Memory B cell (primary cell): ENCODE measurements around the gene GDAP2.
"Not testable (repeated sequence)": the region's sequence is repeated elsewhere in the genome, so short reads cannot be mapped to it uniquely, and the experiment has no call there.

Experiments used
- ATAC-seq: fragments of 150-1000 bp; cut with Tn5 transposase; 2 replicates; pipeline ENCODE4 v1.10.0; 2021; ENCODE audit warnings: low read depth, mild to moderate bottlenecking, moderate library complexity
- DNase-seq, 2 donors: peaks; one replicate each; pipeline ENCODE4 v3.0.0; 2022; ENCODE audit warnings: low spot score in 2 of 2
- H3K27ac Mint-ChIP-seq: one replicate; pipeline ENCODE4 v1.8.0; 2022; ENCODE audit warnings: mild to moderate bottlenecking, moderate library complexity, mixed read lengths
- H3K27me3 Mint-ChIP-seq: one replicate; pipeline ENCODE4 v1.8.0; 2022; ENCODE audit warnings: mixed read lengths
- H3K36me3 Mint-ChIP-seq: one replicate; pipeline ENCODE4 v1.8.0; 2022; ENCODE audit warnings: mild to moderate bottlenecking, mixed read lengths
- H3K4me1 Mint-ChIP-seq: one replicate; pipeline ENCODE4 v1.8.0; 2022; ENCODE audit warnings: mixed read lengths
- H3K4me3 Mint-ChIP-seq: one replicate; pipeline ENCODE4 v1.8.0; 2022; ENCODE audit warnings: mild to moderate bottlenecking, moderate library complexity, mixed read lengths
- H3K9me3 Mint-ChIP-seq: one replicate; pipeline ENCODE4 v1.8.0; 2022; ENCODE audit warnings: mixed read lengths

Gene GDAP2

DNA sequence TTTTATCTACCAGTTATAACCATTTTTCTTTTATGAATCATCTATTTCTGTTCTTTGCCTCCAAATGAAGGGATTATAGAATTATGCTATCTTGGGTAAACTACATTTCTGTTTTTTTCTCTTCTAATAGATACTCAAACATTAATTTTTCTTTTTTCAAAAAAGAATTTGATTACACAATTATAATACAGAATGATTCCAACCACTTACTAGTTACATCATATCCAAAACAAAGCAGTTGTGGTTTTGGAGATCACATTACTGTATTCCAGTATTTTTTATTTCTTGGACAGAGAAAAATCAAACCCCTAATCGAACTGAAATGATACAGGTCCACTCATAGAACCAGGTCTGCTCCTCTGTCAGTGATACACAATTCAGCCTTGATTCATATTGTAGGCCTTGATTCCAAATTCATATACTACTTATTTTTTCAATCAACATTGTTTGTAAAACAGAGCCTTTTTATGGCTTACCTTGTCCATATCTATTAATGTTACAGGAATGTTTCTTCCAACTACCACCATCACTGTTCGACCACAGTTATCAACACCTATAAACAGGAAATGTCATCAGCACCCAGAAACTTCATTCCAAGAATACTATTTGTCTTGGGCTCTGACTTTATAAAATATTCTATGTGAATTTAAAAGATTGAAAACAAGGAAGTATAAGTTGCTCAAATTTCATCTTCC lies 43.2 kb downstream of the GDAP2 start:
- ATAC-seq (no peak), DNase-seq (no peak)
- Mint-ChIP-seq H3K9me3 (no peaks in the 10 kb centered on the region), H3K27me3 (no peaks in the 10 kb centered on the region), H3K36me3 (peaks cover 21% of the 10 kb centered on the region), H3K27ac (no peak overlapping the region), H3K4me3 (no peak overlapping the region), H3K4me1 (no peaks in the 10 kb centered on the region)

DNA sequence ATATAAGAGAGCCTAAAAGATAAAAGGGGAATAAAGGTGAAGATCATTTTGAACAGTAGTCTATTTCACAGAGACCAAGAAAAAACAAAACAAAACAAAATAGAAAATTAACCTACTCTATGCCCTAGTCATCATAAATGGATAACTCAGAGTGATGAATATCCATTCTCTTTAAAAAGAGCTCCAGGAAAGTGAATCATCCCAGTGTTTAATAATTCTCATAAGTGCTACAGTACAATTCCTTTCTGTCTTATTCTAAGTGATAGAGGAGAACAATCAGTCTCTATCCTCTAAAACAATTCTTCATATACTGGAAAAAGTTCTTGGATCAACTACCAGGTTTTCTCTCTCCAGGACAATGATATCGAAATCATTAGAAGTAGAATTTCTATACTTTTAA lies 45.8 kb downstream of the GDAP2 start:
- Mint-ChIP-seq H3K27ac (no peak overlapping the region), H3K4me3 (no peak overlapping the region), H3K27me3 (no peaks in the 10 kb centered on the region), H3K4me1 (no peaks in the 10 kb centered on the region), H3K36me3 (peaks cover 28% of the 10 kb centered on the region), H3K9me3 (no peaks in the 10 kb centered on the region)
- ATAC-seq (no peak), DNase-seq (no peak)

DNA sequence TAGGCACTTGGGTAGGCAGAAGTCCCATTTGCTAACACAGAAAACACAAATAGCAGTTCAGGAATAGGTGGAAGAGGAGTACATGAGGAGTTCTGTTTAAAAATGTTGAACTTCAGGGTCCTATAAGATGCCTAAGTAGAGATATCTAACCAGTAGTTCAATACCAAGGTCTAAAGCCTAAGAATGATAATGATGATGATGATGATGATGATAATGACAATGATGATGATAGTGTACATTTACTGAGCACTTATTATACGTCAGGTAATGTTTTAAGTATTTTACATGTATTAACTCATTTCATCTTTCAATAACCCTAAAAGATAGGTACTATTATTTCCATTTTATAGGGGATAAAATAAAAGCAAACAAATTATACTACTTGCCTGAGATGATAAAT lies 50.1 kb downstream of the GDAP2 start:
- no peak overlapping the region for H3K27ac Mint-ChIP-seq
- no peaks in the 10 kb centered on the region for H3K27me3 Mint-ChIP-seq
- DNase-seq, result no peak
- H3K36me3 Mint-ChIP-seq, result peaks cover 53% of the 10 kb centered on the region
- ATAC-seq, result no peak
- H3K4me1 Mint-ChIP-seq, result no peaks in the 10 kb centered on the region
- peaks cover 3% of the 10 kb centered on the region for H3K9me3 Mint-ChIP-seq
- H3K4me3 Mint-ChIP-seq, result no peak overlapping the region

DNA sequence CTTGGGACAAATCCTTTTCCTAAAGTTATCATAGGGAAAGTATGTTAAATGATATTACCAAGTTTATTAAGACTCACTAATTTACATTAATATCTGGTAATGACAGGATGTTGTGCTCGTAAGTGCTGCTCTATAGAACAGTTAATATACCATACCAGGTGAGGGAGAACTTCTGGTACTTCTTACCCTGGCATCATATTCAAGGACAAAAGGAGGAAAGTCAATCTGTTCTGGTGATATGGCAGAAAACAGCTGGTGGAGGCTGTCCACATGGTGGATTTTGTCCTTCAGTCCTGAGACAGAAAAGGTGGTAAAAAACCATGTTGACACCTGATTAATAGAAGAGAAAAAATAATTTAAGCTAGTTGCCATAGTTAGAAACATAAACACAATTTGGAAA lies 51.6 kb downstream of the GDAP2 start:
- H3K9me3 Mint-ChIP-seq, result peaks cover 11% of the 10 kb centered on the region
- DNase-seq, result no peak
- no peaks in the 10 kb centered on the region for H3K27me3 Mint-ChIP-seq
- ATAC-seq, result no peak
- H3K4me3 Mint-ChIP-seq, result no peak overlapping the region
- no peaks in the 10 kb centered on the region for H3K4me1 Mint-ChIP-seq
- H3K27ac Mint-ChIP-seq, result no peak overlapping the region
- H3K36me3 Mint-ChIP-seq, result peaks cover 64% of the 10 kb centered on the region

DNA sequence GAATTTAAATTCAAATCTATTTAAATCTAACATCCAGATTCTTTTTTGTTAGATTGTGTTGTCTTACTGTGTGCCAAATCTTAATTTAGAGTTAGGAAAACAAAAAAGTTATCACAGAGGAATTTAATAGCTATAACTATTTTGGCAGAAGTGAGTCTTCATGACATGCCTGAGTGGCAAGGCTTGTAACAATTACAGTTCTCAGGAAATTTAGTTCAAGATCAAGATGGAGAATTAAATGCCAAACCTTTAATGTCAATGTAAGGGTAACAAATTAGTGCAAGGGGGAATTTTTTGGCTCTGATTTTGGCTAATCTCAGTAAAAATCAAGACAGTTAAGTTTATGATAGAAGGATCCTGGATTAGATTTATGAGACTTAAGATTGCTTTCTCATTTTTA lies 58.4 kb downstream of the GDAP2 start:
- H3K36me3 Mint-ChIP-seq, result peaks cover 78% of the 10 kb centered on the region

DNA sequence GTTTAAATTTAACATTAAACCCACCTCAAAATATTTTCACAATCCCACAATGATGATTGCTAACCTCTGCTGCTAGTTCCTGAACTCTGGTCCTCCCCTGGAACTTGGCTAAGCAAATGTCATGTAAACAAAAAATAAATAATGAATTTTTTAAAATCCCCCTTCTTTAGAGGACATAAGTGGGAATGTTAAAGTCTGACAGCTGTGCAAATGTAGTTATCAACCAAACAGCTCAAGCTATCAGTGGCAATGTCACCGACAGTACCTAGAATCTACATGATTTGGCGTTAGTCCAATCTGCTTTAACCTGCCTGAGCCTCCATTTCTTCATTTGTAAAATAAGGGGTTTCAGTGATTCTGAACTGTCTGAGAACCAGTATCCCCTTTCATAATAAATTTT lies 67.7 kb downstream of the GDAP2 start:
- DNase-seq, result no peak
- no peak overlapping the region for H3K27ac Mint-ChIP-seq
- H3K4me3 Mint-ChIP-seq, result no peak overlapping the region
- no peak for ATAC-seq
- H3K4me1 Mint-ChIP-seq, result no peaks in the 10 kb centered on the region
- no peaks in the 10 kb centered on the region for H3K9me3 Mint-ChIP-seq
- H3K27me3 Mint-ChIP-seq, result no peaks in the 10 kb centered on the region
- H3K36me3 Mint-ChIP-seq, result peaks cover 15% of the 10 kb centered on the region

More for the DNA sequence above, 58.4 kb downstream of the GDAP2 start:
- no peaks in the 10 kb centered on the region for H3K4me1 Mint-ChIP-seq
- H3K4me3 Mint-ChIP-seq, result no peak overlapping the region
- no peaks in the 10 kb centered on the region for H3K27me3 Mint-ChIP-seq
- H3K9me3 Mint-ChIP-seq, result peaks cover 12% of the 10 kb centered on the region
- no peak for ATAC-seq
- H3K27ac Mint-ChIP-seq, result no peak overlapping the region
- DNase-seq, result no peak

DNA sequence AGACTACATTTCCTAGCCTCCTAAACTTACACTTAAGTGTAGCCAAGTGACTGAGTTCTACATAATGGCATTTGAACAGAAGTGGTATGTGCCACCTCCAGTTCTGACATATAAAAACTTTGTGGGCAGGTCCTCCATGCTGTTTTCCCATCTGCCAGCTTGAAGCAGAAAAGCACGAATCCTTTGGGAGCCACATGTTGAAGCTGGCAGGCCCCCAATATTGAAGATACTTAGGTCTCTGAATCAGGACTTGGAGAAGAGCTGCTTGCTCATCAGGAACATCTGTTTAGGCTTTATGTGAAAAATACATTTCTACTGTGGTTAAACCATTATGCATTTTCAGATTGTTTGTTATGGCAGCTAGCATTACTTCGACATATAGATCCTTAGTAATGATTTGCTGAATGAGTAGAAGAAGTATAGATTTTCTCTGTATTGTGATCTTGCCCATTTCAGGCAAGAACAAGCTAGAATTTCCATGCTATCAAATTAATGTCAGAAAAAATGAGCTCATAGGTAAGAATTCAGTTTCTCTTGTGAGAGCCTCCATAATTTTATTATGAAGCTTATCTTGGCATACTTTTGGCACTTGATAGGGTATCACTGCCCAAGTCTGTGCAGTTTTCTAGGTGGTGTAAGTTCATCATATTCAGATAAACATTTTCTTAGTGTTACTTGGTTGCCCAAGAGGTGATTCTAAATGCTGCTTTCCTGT lies 68.4 kb downstream of the GDAP2 start:
- H3K9me3 Mint-ChIP-seq, result no peaks in the 10 kb centered on the region
- no peak overlapping the region for H3K4me3 Mint-ChIP-seq
- H3K4me1 Mint-ChIP-seq, result no peaks in the 10 kb centered on the region
- no peaks in the 10 kb centered on the region for H3K27me3 Mint-ChIP-seq
- peaks cover 12% of the 10 kb centered on the region for H3K36me3 Mint-ChIP-seq
- ATAC-seq (no peak), DNase-seq (no peak)
- H3K27ac Mint-ChIP-seq, result no peak overlapping the region

DNA sequence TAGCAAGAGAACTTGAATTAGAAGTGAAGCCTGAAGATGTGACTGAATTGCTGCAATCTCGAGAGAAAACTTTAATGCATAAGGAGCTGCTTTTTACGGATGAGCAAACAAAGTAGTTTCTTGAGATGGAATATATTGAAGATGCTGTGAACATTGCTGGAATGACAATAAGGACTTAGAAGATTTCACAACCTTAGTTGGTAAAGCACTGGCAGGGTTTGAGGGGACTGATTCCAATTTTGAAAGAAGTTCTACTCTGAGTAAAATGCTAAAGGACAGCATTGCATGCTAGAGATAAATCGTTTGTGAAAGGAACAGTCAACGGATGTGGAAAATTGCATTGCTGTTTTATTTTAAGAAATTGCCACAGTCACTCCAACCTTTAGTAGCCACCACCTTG lies 69.5 kb downstream of the GDAP2 start:
- Mint-ChIP-seq H3K36me3 (peaks cover 10% of the 10 kb centered on the region), H3K27me3 (no peaks in the 10 kb centered on the region), H3K27ac (no peak overlapping the region), H3K9me3 (no peaks in the 10 kb centered on the region), H3K4me1 (no peaks in the 10 kb centered on the region), H3K4me3 (no peak overlapping the region)
- no peak for DNase-seq
- no peak for ATAC-seq

DNA sequence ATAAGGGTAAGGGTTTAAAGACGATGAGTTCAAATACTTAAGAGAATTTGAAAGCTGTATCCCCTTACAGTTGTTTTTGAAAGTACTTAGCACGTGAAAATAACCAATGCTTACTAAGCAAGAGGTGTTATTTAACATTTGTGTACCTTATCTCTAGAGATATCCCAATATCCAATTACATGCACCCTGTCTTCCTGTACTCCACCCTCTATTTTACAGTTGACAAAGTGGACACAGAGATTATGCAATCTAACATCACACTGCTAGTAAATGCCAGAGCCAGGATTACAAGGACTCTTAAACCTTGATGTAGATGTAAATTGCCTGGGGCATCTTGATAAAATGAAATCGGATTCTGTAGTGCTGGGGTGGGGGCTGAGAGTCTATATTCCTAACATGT lies 72.0 kb downstream of the GDAP2 start:
- Mint-ChIP-seq H3K4me1 (no peaks in the 10 kb centered on the region), H3K27me3 (no peaks in the 10 kb centered on the region), H3K36me3 (peaks cover 7% of the 10 kb centered on the region), H3K27ac (no peak overlapping the region), H3K4me3 (no peak overlapping the region), H3K9me3 (no peaks in the 10 kb centered on the region)
- ATAC-seq (no peak), DNase-seq (no peak)

DNA sequence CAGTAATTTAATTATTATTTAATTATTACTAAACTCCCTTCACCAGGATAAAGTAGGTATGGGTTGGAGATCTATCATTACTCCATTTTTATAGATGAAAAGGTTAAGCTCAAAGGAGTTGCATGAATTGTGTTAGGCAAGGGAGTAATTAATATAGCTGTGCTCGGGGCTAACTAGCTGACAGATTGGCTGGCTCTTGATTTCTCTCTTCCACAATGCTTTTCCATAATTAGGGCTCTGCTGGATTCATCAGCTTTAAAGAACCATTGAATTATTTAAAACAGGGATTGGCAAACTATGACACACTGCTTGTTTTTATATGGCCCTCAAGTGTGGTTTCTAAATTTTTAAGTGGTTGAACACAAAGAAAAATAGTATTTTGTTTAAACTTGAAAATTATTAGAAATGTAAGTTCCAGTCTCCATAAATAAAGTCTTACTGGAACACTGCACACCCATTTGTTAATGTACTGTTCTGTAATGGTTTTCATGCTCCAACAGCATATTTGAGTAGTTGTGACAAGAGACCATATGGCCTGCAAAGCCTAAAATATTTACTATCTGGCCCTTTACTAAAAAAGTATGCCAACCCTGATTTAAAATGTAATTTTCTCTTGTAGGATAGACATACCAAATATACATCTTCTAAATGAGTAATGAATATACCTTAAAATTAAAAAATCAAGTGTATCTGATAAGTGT lies 76.4 kb downstream of the GDAP2 start:
- DNase-seq (no peak), ATAC-seq (no peak)
- Mint-ChIP-seq H3K27ac (no peak overlapping the region), H3K4me3 (no peak overlapping the region), H3K27me3 (no peaks in the 10 kb centered on the region), H3K36me3 (peaks cover 5% of the 10 kb centered on the region), H3K4me1 (no peaks in the 10 kb centered on the region), H3K9me3 (peaks cover 2% of the 10 kb centered on the region)

DNA sequence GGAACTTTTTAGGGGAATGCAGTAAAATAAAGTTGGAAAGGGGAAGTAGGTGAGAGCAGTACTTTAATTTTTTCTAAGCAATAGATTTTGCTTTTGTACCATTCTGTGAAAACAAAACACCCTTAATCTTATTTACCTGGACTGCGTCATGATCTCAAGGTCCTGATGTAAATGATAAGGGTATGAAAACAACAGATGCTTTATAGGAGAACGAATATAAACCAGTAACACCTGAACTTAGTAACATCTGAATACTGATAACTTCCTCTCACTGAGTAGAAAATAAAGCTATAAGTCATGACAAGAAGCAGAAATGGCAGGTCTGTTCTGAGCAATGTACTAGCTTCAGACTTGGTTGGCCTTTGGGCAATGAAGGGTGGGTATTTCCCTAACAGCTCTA lies 77.7 kb downstream of the GDAP2 start:
- H3K27ac Mint-ChIP-seq, result no peak overlapping the region
- DNase-seq (no peak), ATAC-seq (no peak)
- no peak overlapping the region for H3K4me3 Mint-ChIP-seq
- H3K27me3 Mint-ChIP-seq, result no peaks in the 10 kb centered on the region
- no peaks in the 10 kb centered on the region for H3K4me1 Mint-ChIP-seq
- H3K36me3 Mint-ChIP-seq, result peaks cover 6% of the 10 kb centered on the region
- peaks cover 2% of the 10 kb centered on the region for H3K9me3 Mint-ChIP-seq

DNA sequence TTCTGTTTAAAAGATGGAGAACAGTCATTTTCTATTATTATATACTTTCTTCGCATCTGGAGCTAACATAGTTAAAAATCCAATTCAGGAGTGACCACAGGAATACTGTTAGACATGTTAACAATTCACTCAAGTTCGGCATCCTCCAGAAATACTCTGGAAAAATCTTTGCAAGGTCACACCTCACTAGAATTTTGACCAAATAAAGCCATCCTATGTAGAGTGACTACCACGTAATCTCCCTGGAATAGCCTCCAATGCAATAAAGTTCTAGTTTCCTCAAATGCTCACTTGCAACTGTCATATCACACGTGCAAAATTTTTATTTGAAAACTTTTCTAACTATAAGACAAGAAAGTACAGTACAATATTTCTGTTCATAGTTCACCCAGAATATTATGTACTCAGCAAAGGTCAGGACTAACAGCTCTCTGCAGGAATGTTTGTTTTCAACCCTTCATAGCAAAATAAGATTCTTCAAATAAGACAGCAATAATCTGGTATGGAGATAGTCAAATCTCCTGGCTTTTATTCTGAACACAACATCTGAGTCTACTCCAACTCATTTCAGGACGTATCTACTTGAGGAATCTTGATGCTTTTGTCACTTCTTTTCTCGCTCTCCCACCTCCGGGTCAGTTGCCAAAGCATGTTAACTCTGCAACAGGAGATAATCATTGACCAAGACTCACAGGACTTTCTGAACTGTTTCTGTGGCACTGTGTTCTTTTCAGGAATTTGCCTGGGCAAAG lies 82.6 kb downstream of the GDAP2 start:
- Mint-ChIP-seq H3K4me1 (no peaks in the 10 kb centered on the region), H3K9me3 (peaks cover 15% of the 10 kb centered on the region), H3K27me3 (no peaks in the 10 kb centered on the region), H3K4me3 (no peak overlapping the region), H3K36me3 (peaks cover 30% of the 10 kb centered on the region), H3K27ac (no peak overlapping the region)
- no peak for ATAC-seq
- DNase-seq, result no peak

DNA sequence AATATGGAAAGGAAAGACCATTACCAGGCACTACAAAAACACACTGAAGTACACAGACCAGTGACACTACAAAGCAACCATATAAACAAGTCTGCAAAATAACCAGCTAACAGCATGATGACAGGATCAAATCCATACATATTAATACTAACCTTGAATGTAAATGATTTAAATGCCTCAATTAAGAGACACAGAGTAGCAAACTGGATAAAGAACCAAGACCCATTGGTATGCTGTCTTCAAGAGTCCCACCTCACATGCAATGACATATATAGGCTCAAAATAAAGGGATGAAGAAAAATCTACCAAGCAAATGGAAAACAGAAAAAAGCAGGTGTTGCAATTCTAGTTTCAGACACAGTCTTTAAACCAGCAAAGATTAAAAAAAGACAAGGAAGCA lies 84.9 kb downstream of the GDAP2 start:
- H3K27ac Mint-ChIP-seq, H3K4me1 Mint-ChIP-seq, H3K4me3 Mint-ChIP-seq, DNase-seq, H3K27me3 Mint-ChIP-seq, ATAC-seq: not testable (repeated sequence)
- Mint-ChIP-seq H3K36me3 (peaks cover 40% of the 10 kb centered on the region), H3K9me3 (peaks cover 14% of the 10 kb centered on the region)

DNA sequence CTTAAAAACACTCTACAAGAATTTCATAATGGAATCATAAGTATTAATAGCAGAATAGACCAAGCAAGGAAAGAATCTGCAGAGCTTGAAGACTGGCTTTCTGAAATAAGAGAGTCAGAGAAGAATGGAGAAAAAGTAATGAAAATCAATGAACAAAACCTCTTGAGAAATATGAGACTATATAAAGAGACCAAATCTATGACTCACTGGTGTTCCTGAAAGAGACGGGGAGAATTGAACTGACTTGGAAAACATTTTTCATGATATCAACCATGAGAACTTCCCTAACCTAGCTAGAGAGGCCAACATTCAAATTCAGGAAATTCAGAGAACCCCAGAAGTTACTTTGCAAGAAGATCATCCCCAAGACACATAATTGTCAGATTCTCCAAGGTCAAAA lies 85.6 kb downstream of the GDAP2 start:
- Mint-ChIP-seq H3K9me3 (peaks cover 15% of the 10 kb centered on the region), H3K4me3 (no peak overlapping the region), H3K4me1 (no peaks in the 10 kb centered on the region), H3K36me3 (peaks cover 42% of the 10 kb centered on the region), H3K27ac (no peak overlapping the region), H3K27me3 (no peaks in the 10 kb centered on the region)
- no peak for DNase-seq
- no peak for ATAC-seq
